ENCODE data around the gene SDCBP2. TPM values are rescaled to one million over a fixed set of nuclear protein-coding genes. Genes with fewer than 3 reads are reported as not detected.

SDCBP2 gene
- total RNA-seq, 1 donor from 2014 or later, result 1.2 TPM

DNA sequence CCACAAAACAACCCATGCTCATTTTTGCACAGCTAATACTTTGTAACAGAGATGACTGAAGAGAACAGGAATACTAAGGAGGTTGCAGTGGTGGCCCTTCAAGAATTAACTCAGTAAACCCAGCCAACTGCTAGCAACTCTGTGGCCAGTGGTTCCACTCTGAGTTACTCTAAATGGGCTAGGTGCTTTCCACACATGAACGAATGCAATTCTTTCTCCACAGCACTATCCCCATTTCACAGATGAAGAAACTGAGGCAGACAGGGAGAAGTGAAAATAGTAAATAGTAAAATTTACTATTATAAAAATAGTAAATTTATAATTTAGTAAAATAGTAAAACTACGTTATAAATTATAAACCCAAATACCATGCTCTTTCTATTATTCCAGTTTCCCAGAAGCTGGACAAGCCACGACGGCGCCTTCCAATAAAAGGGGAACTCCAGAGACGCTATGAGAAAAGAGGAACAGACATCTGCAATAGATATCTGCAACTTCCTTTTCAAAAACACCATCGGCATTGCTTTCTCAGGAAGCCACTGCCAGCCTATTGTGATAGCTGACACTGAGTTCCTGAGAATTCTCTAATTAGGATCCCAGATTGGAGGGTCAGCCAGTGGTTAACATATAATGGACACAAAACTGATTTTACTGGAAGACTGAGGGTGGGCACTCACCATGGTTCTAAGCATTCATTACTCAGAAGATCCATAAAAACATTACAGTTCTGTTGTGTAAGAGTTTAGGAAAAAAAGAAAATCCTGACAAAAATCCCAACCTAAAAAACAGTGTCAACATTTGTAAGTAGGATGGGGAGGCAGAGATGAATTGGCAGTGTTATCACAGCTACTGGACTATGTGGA is 47.7 kb upstream of the SDCBP2 start:
- no peak for DNase-seq
- TF ChIP-seq CTCF (IDR thresholded peaks at IDR 0.05), result no peak
- H3K9me3 Mint-ChIP-seq, result no peaks in the 10 kb centered on the region
- peaks cover 42% of the 10 kb centered on the region for H3K36me3 Mint-ChIP-seq (ENCODE audit: low read depth)
- CTCF ChIA-PET, result interaction anchor here (0.9 to 1.3 kb wide), 2 partner anchors 62 to 127 kb away, joined by 3 to 4 read pairs; no protein-coding TSS in a partner anchor
- POLR2A ChIA-PET, result interaction anchor here (0.6 to 1.9 kb wide), 3 partner anchors 12 to 676 kb away, joined by 3 to 13 read pairs (median 4); partner anchors contain the start of gene FKBP1A
- peak; percentile 77 for ATAC-seq (ENCODE audit: low read depth)
- peak overlapping the region; percentile 55 for H3K4me3 Mint-ChIP-seq
- intact Hi-C loops (cut with micrococcal nuclease), result loop anchor here (1.0 to 5.0 kb wide), 2 partner anchors 17 to 61 kb away; partner anchors contain the start of gene FKBP1A
- H3K27ac Mint-ChIP-seq, result peak overlapping the region; percentile 71
- no peaks in the 10 kb centered on the region for H3K27me3 Mint-ChIP-seq
- peaks cover 65% of the 10 kb centered on the region for H3K4me1 Mint-ChIP-seq

DNA sequence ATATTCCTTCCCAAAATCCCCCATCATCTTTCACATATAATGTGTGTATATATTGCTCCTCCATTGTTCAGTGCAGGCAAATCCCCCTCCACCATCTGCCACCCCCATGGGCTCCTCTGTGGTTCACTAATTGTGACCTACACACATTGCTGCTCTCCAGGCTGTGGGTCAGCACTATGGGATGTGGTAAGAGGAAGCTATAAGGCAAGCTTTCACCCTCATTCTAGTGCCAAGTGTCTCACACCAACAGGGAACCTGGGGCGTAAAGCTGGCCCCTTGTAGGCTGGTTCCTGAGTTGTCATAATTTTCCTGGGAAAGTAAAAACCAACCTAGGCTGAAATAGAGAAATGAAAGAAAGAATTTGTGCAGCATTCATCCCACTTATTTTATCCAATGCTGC is 47.1 kb upstream of the SDCBP2 start:
- no peaks in the 10 kb centered on the region for H3K27me3 Mint-ChIP-seq
- no peak for ATAC-seq (ENCODE audit: low read depth)
- H3K4me1 Mint-ChIP-seq, result peaks cover 58% of the 10 kb centered on the region
- ChIA-PET CTCF (no interaction called here), POLR2A (interaction anchor here (1.8 kb wide), 1 partner anchor 13 kb away, joined by 4 read pairs; no protein-coding TSS in a partner anchor)
- H3K27ac Mint-ChIP-seq, result peak overlapping the region; percentile 57
- no peak for TF ChIP-seq CTCF (IDR thresholded peaks at IDR 0.05)
- intact Hi-C loops (cut with micrococcal nuclease), result loop anchor here (1.0 to 5.0 kb wide), 2 partner anchors 17 to 61 kb away; partner anchors contain the start of gene FKBP1A
- no peaks in the 10 kb centered on the region for H3K9me3 Mint-ChIP-seq
- H3K36me3 Mint-ChIP-seq (ENCODE audit: low read depth), result peaks cover 48% of the 10 kb centered on the region
- DNase-seq, result no peak
- H3K4me3 Mint-ChIP-seq, result peak overlapping the region; percentile 41

- POLR2A ChIA-PET, result no interaction called here
- peak overlapping the region; percentile 57 for H3K27ac Mint-ChIP-seq
- no peaks in the 10 kb centered on the region for H3K27me3 Mint-ChIP-seq
- DNase-seq (no peak), ATAC-seq (ENCODE audit: low read depth) (no peak)
- intact Hi-C loops (cut with micrococcal nuclease), result loop anchor here (5.0 kb wide), 1 partner anchor 62 kb away; no protein-coding TSS in a partner anchor
- no peaks in the 10 kb centered on the region for H3K9me3 Mint-ChIP-seq
- no peak for TF ChIP-seq CTCF (IDR thresholded peaks at IDR 0.05)
- no peak overlapping the region for H3K4me3 Mint-ChIP-seq
- peaks cover 53% of the 10 kb centered on the region for H3K4me1 Mint-ChIP-seq
- CTCF ChIA-PET, result no interaction called here
- peaks cover 52% of the 10 kb centered on the region for H3K36me3 Mint-ChIP-seq (ENCODE audit: low read depth)
These were observed 46.6 kb upstream of the SDCBP2 start for GRCh38 chr20:1375515-1375914.

- intact Hi-C loops (cut with micrococcal nuclease), result no loop called here
- DNase-seq, result no peak
- no peak overlapping the region for H3K27ac Mint-ChIP-seq
- no peak for ATAC-seq (ENCODE audit: low read depth)
- H3K27me3 Mint-ChIP-seq, result no peaks in the 10 kb centered on the region
- peaks cover 54% of the 10 kb centered on the region for H3K36me3 Mint-ChIP-seq (ENCODE audit: low read depth)
- no peak overlapping the region for H3K4me3 Mint-ChIP-seq
- TF ChIP-seq CTCF (IDR thresholded peaks at IDR 0.05), result no peak
- H3K9me3 Mint-ChIP-seq, result no peaks in the 10 kb centered on the region
- ChIA-PET POLR2A (no interaction called here), CTCF (no interaction called here)
- peaks cover 41% of the 10 kb centered on the region for H3K4me1 Mint-ChIP-seq
These were observed 45.3 kb upstream of the SDCBP2 start for GRCh38 chr20:1374246-1374645.

- no peak for TF ChIP-seq CTCF (IDR thresholded peaks at IDR 0.05)
- Mint-ChIP-seq H3K4me3 (no peak overlapping the region), H3K27me3 (no peaks in the 10 kb centered on the region), H3K9me3 (no peaks in the 10 kb centered on the region), H3K4me1 (peaks cover 37% of the 10 kb centered on the region), H3K36me3 (ENCODE audit: low read depth) (peaks cover 60% of the 10 kb centered on the region), H3K27ac (no peak overlapping the region)
- CTCF ChIA-PET, result no interaction called here
- DNase-seq (no peak), ATAC-seq (ENCODE audit: low read depth) (no peak)
- intact Hi-C loops (cut with micrococcal nuclease), result no loop called here
- POLR2A ChIA-PET, result no interaction called here
These were observed 44.7 kb upstream of the SDCBP2 start for GRCh38 chr20:1373614-1374013.

Measured in activated B cell treated with CpG ODN at 0.5 μM for 24 hours (primary cell).